HG02981 (cell line): ENCODE data around the gene PHF21B.
"Not testable (repeated sequence)": the region's sequence is repeated elsewhere in the genome, so short reads cannot be mapped to it uniquely, and the experiment has no call there.

ENCODE experiments used
- ATAC-seq: cut with Tn5 transposase; IDR thresholded peaks from one replicate; pipeline ENCODE4 v1.9.1; 2021; ENCODE audit warnings: mild to moderate bottlenecking, moderate library complexity; ENCODE audit not compliant: unreplicated experiment

Gene PHF21B

DNA sequence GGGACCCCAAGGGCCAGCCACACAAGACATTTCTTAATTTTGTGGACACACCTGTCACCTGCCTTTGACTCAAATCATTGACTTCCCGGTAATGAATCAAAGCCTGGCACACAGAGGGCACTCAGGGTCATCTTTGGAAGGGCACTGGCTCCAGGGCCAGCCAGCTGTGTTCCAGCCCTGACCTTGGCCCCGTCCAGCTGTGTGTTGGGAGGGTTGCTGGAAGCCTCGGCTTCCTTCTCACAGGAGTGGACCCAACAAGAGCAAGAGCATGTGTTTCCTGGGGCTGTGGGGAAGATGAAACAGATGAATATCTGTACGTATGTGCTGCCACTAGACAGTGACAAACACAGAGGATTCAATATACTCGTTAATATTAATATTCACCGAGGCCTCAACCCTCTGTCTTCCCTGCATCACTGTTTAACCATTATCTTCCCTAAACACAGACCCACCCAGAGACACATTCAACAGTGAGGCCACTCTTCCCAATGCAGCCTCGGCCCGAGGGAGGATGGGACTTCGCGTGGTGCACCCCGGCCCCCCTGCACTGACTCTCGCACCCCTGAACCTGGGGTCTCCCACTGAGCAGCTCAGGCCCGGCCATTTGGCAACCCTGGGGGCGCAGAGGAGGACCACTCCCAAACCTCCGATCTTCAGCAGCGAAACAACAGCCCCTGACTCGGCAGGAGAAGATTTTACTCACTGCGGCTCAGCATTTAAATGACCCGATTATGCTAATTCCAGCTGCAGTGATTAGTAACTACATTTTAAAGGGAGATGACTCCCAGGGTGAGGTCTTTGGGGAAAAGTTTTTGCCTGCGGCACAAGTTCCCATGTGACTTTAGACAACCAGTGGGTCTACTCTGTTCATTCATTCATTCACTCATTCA, 45.7 kb downstream of the PHF21B start:
- no peak for ATAC-seq

- ATAC-seq = no peak
These were observed 46.9 kb downstream of the PHF21B start for GRCh38 chr22:44962741-44963454.

DNA sequence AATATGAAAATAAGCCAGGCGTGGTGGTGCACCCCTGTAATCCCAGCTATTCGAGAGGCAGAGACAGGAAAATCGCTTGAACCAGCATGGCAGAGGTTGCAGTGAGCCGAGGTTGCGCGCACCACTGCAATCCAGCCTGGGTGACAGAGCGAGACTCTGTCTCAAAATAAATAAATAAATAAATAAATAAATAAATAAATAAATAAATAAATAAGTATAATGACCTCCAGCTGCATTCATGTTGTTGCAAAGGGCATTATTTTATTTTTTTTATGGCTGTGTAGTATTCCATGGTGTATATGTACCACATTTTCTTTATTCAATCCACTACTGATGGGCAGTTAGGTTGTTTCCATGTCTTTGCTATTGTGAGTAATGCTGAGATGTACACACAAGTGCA, 48.1 kb downstream of the PHF21B start:
- not testable (repeated sequence) for ATAC-seq

GRCh38 chr22:44956840-44957767, 52.7 kb downstream of the PHF21B start:
- ATAC-seq = no peak

DNA sequence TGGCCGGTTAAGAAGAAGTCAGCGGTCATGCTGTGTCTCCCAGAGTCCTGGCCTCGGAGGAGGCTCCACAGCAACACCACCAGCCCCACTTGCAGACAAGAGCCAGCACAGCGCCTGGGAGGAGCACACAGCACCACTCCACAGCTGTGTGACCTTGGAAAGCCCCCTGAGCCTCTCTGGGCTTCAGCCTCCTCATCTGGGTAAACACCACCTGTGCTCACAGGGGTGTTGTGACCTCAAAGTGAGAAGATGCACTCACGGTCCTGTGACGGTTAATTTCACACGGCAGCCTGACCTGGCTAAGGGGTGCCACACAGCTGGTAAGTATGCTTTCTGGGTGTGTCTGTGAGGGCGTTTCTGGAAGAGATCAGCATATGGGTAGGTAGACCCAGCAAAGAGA, 54.7 kb downstream of the PHF21B start:
- ATAC-seq = no peak

DNA sequence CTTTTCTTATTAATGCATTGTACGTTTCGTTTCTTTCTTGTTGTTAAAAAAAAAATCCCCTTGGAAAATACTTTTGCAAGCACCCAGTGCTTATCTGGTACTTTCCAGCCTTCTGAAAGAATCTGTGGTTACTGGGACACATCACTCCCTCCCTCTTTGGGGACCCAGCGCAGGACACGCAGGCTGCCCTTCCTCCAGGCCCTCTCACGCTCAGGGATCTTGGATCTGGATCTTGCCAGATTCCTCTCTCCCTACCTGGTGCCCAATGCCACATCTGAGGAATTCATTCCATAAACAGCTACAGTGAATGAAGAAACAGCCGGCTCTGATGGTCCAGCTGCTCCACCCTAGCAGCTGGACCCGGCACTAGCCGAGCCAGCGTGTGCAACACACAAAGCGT, 55.7 kb downstream of the PHF21B start:
- no peak for ATAC-seq

GRCh38 chr22:44952863-44953746, 56.7 kb downstream of the PHF21B start:
- ATAC-seq = no peak

DNA sequence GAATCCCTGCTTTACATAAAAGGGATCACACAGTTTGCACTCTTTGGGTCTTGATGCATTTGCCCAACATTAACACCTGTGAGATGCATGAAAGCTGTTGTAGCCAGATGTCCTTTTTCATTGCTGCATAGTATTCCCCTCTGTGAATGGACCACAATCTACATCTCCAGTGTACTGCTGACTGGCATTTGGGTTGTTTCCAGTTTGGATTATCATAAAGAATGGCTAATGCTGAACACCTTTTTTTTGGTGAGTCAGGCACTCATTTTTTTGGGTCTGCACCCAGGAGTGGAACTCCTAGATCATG, 58.3 kb downstream of the PHF21B start:
- ATAC-seq = no peak

DNA sequence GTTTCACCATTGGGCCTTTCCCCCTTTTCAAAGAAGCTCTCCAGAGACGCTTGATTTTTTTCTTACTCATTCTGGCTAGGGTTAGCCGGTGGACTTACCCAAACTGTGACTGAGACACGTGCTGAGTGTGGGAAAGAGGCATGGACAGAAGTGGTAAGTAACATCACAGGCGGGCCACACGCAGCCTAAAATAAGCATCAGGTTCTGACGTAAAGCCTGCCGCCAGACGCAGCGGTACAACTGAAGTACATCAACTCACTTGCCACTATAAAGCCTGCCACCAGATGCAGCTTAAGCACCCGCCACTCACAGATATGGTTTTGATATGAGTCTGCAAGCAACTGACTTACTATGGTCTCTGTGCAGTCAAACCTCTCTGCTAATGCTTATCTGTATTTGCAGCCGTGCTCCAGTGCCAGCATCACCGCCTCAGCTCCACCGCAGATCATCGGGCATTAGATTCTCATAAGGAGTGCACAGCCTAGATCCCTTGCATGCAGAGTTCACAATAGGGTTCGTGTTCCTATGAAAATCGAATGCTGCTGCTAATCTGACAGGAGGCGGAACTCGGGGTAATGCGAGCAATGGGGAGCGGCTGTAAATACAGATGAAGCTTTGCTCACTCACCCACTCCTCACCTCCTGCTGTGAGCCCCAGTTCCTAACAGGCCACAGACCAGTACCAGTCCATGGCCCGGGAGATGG, 58.8 kb downstream of the PHF21B start:
- no peak for ATAC-seq

GRCh38 chr22:44947846-44948245, 62.0 kb downstream of the PHF21B start:
- no peak for ATAC-seq

DNA sequence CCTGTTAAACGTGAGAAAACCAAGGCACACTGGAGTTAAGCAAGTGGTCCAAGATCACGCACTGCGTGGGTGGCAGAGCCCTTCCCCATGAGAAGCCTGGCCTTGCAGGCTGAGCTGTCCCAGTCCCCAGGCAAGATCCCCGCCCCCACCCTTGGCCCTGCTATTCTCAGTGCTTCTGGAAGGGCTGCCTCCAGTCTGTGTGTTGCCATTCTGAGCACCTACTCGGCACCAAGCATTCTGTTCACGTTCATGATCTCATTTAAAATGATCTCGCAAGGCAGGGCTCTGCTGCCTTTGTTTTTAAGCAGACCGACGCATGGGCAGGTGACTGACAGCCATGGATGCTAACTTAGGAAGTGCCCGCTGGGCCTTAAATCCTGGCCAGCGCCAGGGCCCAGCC, 62.8 kb downstream of the PHF21B start:
- no peak for ATAC-seq

DNA sequence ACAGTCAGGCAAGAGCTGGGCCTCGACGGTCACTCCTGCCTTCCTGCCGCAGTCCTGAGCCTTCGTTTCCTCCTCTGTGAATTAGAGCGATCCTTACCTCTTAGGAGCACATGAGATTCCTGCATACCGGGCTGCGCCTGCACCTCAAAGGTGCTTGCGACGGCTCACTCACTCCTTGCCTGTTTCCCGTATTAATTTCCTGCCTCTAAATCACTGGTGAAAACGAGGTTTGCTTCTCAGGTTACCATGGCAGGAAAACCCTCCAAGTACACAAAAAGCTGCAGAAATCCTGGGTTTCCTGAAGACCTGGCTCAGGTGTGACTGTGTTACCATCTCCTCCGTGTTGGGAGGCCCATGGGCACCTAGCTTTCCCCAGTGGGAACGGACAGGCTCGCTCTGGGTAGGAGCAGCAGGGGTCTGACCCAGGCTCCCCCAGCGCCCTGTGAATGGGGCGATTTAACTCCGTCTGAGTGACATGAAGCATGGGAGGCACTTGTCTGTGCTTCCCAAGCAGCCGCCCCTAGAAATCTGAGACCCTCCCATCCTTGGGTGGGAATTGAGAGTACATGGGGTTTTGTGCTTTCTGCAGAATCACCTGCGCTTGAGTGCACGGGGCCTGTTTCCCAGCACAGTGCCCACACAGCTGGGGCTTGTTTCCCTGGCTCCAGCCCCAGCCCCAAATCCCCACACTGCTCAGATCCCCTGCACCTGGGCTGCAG, 64.8 kb downstream of the PHF21B start:
- ATAC-seq = no peak

DNA sequence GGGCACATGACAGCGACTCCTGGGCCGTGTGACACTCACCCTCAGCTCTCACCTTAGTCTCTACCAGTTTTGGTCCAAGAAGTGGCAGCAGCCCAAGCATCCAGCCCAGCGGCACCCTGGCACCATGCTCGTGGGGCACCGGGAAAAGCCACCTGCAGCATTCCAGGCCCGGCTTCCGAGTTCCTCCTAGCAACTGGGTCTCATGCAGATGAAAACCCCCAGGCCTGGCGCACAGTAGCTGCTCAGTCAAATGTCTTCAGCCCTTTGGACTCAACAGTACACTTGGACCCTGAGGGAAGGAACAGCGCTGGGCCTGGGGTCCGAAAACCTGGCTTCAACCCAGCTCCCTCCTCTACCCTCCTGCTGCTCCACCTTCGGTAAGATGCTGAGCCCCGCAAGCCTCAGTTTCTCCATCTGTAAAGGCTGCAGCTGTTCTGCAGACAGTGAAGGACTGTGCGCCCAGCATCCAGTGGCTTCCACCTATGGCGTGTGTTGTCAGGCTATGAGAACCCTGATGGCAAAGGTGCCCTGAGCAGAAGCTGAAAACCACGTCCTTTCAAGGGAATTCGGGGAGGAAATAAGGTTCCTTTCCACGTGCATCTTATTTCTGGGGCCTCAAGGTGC, 66.0 kb downstream of the PHF21B start:
- no peak for ATAC-seq

DNA sequence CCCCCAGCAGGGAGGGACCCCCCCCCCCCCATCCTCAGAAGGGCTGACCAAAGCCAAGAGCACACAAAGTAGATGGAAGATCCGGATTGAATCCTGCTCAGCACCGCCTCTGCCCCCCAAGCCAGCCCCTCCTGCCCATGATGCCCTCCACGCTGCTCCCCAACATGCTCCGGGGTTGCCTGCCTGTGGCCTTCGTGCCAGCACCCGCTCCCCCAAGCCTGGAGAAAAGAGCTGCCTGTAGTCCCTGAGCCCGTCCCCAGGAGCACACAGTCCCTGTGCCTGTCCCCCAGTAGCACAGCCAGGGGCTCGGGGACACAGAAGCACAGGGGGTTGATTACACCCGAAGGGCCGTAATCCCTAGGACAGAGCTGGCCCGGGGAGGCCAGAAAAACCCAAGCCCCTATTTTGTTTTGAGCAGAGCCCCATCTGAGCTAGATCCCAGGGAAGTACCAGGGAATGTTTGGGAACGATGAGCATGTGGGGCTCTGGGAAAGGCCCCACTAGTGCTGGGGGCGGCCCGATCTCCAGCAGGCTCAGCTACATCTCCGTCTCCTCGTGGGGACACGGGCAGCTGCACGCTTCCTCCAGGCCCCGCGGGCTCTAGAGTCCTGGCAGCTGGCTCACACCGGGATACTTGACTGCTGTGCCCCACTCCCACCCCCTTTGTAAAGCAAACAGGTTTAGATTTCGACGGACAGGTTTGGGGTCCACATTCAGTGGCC, 66.7 kb downstream of the PHF21B start:
- no peak for ATAC-seq

- no peak for ATAC-seq
These were observed 67.7 kb downstream of the PHF21B start for GRCh38 chr22:44942056-44942455.

DNA sequence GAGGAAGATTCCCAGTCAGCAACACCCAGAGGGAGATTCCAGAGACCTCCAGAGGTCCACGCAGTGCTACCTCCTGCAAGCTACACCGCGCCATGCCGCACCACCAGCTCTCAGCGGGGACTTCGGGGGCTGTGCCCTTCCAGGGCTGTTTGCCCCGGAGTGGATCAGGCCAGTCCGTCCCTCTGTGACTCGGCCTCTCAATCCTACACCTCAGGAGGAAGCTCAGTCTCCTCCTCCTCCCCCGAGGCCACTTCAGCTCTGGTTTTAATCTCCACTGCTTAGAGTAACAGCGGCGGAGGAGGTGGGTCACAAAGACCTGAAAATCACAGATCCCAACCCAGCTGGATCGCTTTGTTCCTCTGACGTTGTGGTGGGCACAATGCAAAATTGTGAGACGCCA, 68.6 kb downstream of the PHF21B start:
- ATAC-seq = no peak

GRCh38 chr22:44940130-44940529, 69.7 kb downstream of the PHF21B start:
- ATAC-seq = no peak

GRCh38 chr22:44939451-44939850, 70.4 kb downstream of the PHF21B start:
- no peak for ATAC-seq
